Hematopoietic multipotent progenitor cell treated with erythropoietin and hydrocortisone succinate and interleukin-3 and kit ligand, for 4 days (in vitro differentiated cells): Measurements from ENCODE around the gene MAST4.
A peak's percentile ranks its signal among the peaks of the same experiment; 100 is the strongest.
"Not testable (repeated sequence)": the region's sequence is repeated elsewhere in the genome, so short reads cannot be mapped to it uniquely, and the experiment has no call there.

ENCODE experiments used
- DNase-seq: peaks from one replicate; pipeline ENCODE4 v3.0.0-alpha.2; 2015

The MAST4 gene

DNA sequence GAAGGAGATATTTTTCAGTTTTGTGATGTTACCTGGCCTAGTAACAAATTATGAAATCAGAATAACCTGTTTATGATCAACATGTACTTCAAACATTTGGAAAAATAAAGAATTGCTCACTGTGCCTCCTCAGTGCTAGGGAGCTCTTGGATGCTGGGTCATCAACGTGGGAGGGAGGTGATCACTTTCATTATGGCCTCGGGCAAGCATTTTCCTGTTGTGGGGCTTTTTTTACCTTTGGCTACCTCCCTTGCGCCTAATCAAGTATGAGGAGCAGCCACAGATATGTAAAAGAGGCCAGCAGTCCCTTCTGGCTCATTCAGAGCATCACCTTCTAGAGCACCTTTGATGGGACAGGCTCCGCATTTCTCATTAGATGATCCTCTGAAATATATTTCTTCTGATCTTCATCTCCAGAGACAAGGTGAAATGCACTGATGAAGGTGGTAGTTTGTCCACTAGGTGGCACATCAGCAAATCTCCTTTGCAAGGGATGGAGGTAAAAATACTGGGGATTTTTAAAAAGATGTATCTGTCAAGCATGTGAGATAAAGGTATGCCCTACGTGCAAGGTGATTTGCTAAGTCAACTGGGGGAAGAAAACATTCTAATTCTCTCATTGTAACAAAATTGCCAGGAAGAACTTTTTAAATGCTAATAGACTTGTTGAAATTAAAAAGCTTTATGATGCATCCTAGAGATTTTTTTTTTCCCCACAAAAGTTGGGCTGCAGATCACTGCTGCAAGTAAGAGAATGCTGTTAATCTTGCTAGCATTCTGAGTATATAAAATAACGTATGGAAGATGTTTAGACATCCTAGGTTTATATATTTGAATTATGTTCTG is 218.2 kb downstream of the MAST4 start:
- DNase-seq: peak; percentile 74

DNA sequence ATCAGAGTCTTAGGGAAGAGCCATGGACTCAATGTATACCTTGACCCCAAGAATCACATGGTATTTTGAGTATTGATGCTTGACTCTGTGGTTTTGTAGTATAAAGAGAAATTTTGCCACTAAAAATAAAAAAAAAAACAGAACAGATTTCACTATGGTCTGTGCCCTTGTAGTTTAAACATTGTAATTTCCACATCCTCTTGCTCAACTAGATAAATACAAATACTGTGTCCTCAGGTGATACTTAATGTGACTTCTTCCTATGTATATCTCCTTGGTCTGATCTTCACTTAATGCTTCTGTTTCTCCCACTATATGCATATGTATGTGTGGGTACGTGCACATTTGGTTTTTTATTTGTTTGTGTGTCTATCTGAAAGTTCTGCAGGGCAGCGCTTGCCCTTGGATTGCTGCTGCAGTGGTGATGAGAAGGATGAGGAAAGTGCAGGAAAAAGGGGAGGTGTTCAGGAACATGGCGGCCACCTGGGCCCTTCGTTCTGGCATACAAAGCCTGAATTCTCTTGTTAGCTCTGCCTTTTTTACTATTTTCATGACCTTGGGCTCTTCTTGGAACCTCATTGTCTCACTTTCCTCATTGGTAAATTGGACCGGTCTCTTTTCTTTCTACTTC is 222.2 kb downstream of the MAST4 start:
- DNase-seq: no peak

DNA sequence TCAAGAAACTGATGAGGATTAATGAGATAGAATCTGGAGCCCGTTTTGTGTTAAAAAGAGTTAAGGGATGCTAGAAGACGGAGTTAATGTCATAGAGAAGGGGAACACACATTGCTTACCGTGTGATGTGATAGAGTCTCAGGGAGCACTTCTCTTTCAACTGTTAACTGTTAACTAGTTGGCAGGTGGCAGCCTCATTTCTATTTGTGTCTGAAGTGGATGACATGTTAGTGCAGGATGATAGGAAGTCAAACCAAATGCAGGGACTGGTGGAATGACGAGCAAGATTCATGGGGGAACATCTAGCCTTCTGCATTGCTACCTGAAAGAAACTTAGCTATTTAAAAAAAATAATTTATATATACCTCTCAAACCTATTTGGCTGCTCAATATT is 222.7 kb downstream of the MAST4 start:
- DNase-seq: no peak

DNA sequence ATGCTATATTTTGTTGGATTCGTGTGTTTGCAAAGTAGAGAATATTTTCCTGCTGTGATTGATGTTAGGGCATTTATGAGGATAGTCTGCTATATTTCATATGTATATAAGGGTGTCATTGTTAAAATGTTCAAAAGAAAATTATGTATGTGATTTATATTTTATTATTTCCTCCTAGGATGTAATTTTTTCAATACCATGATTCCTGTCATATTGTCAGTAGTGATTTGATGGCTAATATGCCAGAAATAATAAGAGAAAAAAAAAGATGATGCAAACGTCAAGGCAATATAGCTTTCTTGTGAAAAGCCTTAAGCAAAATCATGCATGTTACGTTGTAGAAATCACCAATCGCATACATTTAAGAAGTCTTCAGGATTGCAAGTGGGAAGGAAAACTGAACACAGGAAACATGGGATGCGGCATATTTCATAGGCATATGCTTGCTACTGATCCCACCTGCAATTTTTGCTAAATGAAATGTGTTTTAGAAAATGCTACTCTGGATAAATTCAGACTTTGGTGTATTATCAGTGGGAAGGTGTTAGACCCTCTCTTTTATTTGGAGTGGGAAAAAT is 224.5 kb downstream of the MAST4 start:
- no peak for DNase-seq

DNA sequence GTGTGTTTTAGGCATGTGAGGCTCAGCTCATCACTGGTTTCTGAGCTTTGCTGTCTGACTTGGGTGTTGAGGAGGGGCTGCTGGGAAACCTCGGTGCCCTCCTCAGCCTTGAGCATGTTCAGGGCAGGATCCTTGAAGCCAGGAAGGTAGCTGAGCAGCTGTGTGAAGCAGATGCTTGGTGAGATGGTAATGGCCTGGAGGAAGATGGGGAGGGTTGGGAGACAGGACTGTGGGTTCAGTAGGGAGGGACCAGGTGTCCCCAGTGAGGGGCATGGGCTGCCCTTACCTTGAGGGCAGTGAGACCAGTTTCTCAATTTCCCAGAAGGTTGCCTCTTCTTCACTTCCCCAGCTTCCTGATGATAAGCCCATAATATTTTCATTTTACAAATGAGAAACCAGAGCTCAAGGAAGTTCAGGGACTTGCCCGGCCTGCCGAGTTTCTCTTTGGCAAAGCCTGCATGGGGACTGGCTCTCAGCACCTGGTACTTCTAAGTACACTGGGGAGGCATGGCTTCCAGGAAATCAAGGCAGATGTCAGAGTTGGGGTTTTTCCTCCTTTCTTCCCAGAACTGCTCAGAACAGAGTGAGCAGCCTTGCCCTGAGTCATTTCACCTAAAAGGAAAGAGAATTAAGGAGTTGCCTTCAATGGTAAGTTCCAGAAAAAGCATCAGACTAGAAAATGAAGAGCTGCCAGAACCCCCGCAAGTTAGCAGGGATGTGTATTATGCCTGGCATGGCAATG is 225.7 kb downstream of the MAST4 start:
- no peak for DNase-seq

DNA sequence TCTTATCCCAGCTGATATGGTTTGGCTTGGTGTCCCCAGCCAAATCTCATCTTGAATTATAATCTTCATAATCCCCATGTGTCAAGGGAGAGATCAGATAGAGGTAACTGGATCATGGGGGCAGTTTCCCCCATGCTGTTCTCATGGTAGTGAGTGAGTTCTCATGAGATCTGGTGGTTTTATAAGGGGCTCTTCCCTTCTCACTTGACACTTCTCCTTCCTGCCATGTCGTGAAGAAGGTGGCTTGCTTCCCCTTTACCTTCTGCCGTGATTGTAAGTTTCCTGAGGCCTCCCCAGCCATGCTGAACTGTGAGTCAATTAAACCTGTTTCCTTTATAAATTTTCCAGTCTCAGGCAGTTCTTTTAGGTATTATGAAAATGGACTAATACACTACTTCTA is 226.7 kb downstream of the MAST4 start:
- DNase-seq: not testable (repeated sequence)

DNA sequence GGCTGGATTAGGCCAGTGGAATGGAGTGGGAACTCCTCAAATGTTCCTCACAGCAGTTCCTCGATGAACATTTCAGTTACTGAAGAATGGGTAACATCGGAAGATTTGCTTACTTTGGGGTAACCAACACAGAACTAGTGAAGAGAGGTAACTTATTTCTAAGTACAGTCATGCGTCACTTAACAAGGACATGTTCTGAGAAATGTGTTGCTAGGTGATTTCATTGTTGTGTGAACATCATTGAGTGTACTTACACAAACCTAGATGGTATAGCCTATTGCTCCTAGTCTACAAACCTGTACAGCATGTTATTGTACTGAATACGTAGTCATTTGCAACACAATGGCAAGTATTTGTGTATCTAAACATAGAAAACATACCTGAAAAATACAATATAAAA is 228.3 kb downstream of the MAST4 start:
- DNase-seq: no peak

DNA sequence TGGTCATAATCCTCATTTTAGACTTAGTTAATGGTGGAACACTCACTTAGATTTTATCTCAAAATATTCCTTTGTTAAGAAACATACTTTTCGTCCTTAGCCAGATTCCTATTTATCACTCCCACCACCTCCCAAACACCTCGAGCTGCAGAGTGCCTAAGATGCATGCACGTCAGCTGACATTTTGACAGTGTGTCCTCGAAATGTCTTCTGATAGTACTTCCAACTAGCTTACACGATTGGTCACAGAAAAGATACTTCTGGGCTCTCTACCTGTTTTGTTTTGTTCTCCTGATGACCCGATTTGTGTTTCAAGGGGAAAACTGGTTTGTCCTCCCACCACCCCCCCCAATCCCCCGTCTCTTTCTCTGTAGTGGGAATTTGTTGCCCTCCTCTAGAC is 230.1 kb downstream of the MAST4 start:
- no peak for DNase-seq

DNA sequence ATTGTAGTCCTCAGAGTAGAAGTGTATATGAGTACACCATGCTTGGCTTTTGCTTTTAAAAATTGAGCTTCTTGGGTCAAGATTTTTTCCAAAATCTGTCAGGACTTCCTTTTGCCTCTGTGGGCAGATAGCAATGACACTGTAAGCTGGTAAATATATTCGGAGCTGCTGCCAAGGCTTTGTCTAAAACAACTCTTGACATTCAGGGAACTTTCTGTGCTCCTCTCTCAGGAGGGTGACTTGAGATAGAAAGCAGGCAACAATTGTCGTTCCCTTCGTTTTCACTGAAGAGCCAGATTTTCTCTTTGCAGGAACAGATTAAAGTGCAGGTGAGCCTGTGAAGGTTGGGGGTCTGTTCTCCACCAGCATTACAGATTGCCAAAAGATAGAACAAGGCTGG is 230.5 kb downstream of the MAST4 start:
- DNase-seq: no peak

DNA sequence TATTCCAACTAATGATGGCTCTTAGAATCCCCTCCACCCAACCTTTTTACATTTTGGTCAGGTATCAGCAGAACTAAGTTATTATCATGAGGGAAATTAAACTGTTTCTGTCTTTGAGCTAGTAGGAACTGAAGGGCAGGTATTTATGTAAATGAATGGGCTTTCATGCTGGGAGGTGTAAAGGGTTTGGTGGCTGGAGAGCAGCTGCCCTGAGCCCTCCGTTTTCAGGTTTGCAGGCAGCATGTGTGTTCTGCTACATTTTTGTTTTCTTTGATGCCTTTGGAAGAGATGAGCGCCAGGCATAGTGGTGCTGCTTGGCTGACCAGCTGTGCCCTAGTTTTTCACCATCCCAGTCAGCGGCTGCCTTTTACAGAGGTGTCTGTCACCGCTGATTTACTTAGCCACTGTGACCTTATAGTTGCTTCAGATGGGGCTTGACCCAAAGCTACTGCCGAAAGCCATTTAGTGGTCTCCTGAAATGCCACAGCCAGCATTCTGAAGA is 231.9 kb downstream of the MAST4 start:
- DNase-seq: no peak

DNA sequence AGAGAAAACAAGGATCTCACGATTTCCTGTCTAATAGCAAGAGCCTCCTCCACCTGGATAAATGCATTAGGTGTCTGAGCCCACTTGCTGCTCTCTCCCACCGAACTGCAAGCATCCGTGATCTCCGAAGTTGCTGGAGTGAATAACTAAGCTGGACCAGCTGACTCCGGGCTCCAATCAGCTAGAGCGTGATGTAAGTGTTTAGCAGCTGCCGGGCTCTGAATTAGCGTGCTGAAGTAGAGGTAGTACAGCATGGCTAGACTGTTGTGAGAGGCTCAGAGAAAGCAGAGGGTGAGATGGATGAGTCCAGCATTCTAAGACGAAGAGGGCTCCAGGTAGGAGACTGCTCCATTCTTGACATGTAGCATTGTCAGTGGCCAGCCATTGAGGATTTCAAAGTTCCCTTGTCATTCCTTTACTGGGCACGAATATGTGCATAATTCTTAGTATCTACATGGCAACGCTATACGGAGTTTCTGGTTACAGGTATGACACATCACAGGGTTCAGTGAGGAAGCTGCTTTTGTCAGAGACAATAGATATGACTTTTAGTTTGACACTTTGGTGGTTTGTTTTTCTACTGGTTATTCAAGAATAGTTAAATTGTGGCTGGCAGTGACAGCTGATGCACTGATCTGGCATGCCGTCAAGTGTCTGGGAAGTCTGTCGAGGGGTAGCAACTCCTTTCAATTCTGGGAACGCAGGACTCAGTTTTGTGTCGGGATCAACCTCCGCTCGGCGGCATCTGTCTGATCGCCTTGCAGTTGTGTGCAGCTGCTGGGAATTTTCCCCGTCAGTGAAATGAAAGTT is 232.6 kb downstream of the MAST4 start:
- DNase-seq: peak; percentile 68

DNA sequence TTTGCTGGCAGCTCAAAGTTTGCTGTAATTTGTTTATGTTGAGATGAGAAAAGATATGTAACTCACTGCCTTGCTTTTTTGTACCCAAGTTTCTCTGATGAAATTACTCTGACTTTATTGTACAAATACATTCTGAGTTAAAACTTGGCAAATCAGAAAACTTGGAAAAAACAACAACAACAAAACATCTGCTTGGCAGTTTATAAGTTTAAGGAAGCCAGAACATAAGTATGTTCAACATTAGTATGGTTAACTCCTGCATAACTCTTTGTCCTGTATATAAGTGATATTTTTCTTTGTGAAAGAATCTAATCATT is 233.1 kb downstream of the MAST4 start:
- no peak for DNase-seq

DNA sequence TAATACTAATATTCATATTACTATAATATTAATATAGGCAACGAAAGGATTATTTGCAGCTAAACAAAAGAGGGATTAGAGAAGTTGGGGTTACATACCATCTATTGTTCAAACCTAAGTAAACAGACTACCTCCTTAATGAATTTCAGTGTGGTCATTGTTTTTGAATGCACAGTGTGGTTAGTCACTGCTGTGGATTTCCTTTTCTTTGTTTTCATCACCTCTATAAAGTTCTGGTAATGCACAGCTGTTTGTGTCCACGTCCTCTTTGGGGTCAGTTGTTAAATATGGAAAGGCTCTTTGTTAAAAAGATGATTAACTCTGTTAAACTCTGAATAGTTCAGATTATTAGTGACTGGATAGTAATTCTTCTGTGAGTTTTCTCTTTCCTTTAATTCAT is 233.6 kb downstream of the MAST4 start:
- DNase-seq: no peak

DNA sequence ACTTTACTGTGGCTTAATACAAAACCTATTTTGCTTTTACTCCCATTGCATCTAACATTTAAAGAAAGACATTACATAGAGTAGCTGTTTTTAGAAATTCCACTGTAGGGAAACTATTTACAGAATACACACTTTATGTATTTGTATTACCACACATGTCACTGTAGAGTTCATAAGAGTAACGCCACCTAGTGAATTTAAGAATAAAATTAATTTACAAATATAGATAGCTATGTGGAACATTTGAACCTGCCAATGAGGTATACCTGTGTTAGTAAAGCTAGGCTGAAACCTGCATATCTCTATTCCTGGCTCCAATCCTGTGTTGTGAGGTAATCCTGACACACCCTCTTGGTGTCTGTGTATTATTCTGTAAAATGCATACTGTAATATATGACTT is 234.4 kb downstream of the MAST4 start:
- peak; percentile 48 for DNase-seq

DNA sequence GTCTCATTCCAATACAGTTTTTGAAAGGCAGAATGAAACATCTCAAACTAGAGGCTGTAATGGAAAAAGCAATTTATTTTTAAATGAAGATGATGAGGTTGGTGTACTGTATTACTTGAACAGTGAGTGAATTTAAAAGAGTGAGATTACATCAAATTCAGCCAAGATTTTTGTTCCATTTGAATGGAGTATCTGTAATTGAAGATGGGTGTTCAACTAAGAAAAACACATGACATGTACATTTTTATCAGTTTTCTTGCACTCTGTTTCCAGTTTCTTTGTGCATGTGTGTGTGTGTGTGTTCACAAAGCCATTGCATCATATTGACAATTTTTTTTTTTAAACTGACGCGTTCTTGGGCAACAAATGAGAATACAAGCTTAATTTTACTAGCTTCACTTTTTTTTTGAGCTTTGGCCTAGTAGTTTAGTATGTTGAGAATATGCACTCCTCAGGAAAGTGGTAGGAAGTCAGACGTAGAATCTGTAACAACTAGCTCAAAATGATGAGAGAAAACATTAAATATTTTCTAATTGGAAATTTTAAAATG is 243.5 kb downstream of the MAST4 start:
- DNase-seq: no peak

DNA sequence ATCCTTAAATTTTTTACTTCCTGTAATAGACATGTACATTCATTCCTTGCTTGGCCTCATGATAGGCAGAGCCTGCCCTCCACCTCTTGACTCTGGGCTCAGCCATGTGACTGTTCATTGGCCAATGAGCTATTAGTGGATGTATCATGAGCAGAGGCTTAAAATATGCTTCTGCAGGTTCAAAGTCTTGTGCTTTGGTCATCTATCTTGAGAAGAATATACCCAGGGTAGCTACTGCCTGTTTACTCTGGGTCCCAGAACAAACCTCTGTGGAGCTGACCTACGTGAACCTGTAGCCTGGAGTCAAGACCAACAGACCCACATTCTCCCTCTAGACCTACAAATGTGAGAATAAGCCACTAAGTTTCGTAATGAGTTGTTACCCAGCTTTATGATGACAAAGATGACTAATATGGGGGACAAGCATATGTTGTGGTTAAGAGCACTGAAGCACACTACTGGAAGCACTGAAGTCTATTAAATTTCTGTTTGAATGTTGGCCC is 244.4 kb downstream of the MAST4 start:
- peak; percentile 64 for DNase-seq

DNA sequence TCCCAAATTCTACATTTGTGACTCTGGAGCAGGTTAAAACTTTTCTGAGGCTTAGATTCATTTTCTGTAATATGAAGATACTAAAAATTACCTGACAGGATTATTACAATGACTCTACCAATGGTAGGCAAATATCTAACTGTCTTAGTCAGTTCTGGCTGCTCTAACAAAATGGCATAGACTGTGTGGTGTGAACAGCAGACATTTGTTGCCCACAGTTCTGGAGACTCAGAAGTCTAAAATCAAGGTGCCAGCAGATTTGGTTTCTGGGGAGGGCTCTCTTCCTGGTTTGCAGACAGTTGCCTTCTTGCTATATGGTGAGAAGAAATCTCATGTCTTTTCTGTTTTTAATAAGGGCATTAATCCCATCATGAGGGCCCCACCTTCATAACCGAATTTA is 245.1 kb downstream of the MAST4 start:
- DNase-seq: no peak

DNA sequence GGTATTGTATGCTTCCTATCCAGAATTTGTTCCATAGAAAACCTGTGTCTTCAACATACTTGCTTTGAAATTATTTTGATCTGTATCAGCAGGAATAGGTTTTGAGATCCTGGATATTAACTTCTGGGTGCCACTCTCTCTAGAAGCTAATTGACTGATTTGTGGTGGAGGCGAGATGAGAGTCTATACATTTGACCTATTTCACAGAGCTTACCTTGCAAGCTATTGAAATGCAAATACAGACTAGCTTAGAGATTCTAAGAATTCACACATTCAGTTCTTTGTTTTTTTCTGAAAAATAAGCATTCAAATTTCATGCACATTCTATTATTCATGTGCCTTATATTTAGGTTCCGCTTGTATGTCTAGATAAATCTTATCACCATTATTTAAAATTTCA is 246.3 kb downstream of the MAST4 start:
- no peak for DNase-seq

DNA sequence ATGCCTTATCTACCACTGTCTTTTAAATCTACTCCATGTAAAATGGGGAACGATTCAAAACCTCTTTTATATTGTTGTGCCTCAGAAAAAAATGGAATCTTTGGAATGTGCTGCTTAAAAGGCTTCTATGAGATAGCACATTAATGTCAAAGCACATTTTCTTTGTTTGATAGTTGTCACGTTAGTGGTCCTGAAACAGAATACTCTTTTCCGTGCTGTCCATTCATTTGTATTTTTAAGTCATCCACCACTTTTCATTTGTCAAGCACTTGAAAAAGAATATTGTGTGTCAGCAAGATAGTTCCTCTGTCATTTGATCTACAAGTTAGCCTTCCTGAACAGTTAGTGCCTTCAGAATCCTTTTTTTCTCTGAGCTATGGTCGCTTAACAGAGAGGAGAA is 246.9 kb downstream of the MAST4 start:
- no peak for DNase-seq

DNA sequence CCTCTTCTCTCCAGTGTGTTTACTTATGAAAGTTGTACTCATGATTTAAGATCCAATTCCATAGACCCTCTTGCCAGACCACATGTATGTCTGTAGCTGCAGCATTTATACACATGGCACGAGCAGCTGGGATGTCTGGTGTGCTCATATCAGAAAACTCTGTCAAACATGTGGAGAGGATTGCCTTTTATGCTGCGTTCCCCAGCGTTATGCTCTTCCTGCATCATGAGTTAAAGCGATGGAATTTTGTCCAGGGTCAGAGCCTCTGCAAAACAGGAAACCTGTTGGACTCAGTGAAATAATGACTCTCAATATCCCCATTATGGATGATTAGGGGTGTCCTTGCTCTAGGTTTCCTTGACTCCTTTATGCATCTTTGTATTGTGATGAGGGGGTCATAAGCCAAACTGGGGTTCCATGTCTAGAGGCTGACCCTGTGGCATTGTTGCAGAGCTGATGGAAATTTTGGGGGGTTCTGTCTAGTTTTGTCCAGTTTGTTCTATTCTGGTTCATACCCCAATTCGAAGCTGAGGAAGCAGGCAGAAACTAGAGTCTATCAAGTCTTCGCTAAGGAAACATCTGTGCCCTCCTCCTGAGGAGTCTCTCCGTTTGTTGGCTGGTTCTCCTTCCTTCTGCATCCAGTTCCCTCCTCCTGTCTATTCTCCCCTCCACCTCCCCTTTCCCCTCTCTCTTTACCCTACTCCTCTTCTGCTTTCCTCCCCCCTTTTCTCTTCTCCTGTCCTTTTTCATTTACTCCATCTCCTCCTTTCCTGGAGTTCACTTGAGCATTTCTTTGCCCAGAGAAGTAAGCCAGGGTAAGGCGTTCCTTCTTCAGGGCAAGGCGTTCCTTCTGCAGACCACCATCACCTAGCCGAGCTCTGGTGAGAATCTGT is 252.8 kb downstream of the MAST4 start:
- peak; percentile 45 for DNase-seq

DNA sequence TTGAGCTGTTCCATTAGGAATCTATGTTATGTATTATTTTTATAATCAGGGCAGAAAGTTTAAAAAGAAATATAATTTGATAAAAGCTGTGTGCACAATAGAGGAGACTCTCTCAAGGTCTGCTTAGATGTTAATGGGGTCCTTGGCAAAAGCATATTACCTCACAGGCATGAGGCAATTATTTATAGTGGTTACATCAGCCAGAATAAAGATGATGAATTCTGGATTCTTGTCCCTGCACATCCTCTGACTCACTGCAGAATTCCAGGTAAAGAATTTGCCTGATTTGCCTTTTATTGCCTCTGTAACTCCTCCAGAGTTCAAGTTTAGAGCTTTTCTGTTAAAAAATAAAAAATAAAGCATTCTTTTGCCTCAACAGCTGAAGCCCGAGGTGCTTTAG is 253.6 kb downstream of the MAST4 start:
- no peak for DNase-seq
